GM19438 (cell line): ENCODE measurements around the gene MYH9.

Experiments
- ATAC-seq: cut with Tn5 transposase; IDR thresholded peaks from one replicate; pipeline ENCODE4 v1.9.1; 2021; ENCODE audit warnings: low read depth; ENCODE audit not compliant: unreplicated experiment

The MYH9 gene

GRCh38 chr22:36387709-36387958 is 133 bp downstream of the MYH9 start:
- ATAC-seq, result peak; percentile 2

- ATAC-seq, result no peak
Observed at GRCh38 chr22:36386900-36387708, 663 bp downstream of the MYH9 start.

- no peak for ATAC-seq
Observed at GRCh38 chr22:36386351-36386899, 1.3 kb downstream of the MYH9 start.

- no peak for ATAC-seq
Observed at GRCh38 chr22:36385491-36386350, 2.0 kb downstream of the MYH9 start.

GRCh38 chr22:36384766-36385481 is 2.8 kb downstream of the MYH9 start:
- no peak for ATAC-seq

- no peak for ATAC-seq
Observed at GRCh38 chr22:36383110-36383581, 4.6 kb downstream of the MYH9 start.

GRCh38 chr22:36381513-36382128 is 6.1 kb downstream of the MYH9 start:
- ATAC-seq, result no peak

- no peak for ATAC-seq
Observed at GRCh38 chr22:36379593-36380361, 8.0 kb downstream of the MYH9 start.

- no peak for ATAC-seq
Observed at GRCh38 chr22:36378869-36379217, 8.9 kb downstream of the MYH9 start.

- ATAC-seq, result no peak
Observed at GRCh38 chr22:36378080-36378868, 9.5 kb downstream of the MYH9 start.

- no peak for ATAC-seq
Observed at GRCh38 chr22:36377022-36377631, 10.6 kb downstream of the MYH9 start.

GRCh38 chr22:36376265-36376664 is 11.5 kb downstream of the MYH9 start:
- no peak for ATAC-seq

- ATAC-seq, result no peak
Observed at GRCh38 chr22:36375071-36375980, 12.4 kb downstream of the MYH9 start.

- no peak for ATAC-seq
Observed at GRCh38 chr22:36374603-36375024, 13.2 kb downstream of the MYH9 start.

- ATAC-seq, result no peak
Observed at GRCh38 chr22:36373258-36373579, 14.5 kb downstream of the MYH9 start.

GRCh38 chr22:36371920-36372319 is 15.8 kb downstream of the MYH9 start:
- ATAC-seq, result no peak

GRCh38 chr22:36369922-36370791 is 17.6 kb downstream of the MYH9 start:
- no peak for ATAC-seq
